Measurements from ENCODE around the gene SPNS3.

GRCh38 chr17:4474093-4474492 lies 40.4 kb downstream of the SPNS3 start:
- TF ChIP-seq MYC (IDR thresholded peaks at IDR 0.05; ENCODE audit: insufficient read depth, insufficient read length, insufficient replicate concordance, low read length, severe bottlenecking) (no peak), CTCF (IDR thresholded peaks at IDR 0.05 in 2 of 3, conservative IDR thresholded peaks at IDR 0.05 in 1 of 3; ENCODE audit: control insufficient read depth in 2 of 3, extremely low read depth in 1 of 3, insufficient read depth in 1 of 3, low read depth in 3 of 3, low read length in 3 of 3) (no peak), REST (IDR thresholded peaks at IDR 0.05; ENCODE audit: low read depth, low read length) (no peak), RFX5 (IDR thresholded peaks at IDR 0.05; ENCODE audit: low read depth, low read length) (no peak), RAD21 (IDR thresholded peaks at IDR 0.05; ENCODE audit: insufficient read depth, low read depth, low read length) (no peak), MXI1 (IDR thresholded peaks at IDR 0.05; ENCODE audit: low read depth, low read length) (no peak), MAX (IDR thresholded peaks at IDR 0.05; ENCODE audit: low read depth, low read length) (no peak), CREB1 (IDR thresholded peaks at IDR 0.05; ENCODE audit: low read depth) (no peak)
